ENCODE data around the gene CCNF. TPM values are rescaled to one million over a fixed set of nuclear protein-coding genes. Genes with fewer than 3 reads are reported as not detected.
A peak's percentile ranks its signal among the peaks of the same experiment; 100 is the strongest.

The CCNF gene
- total RNA-seq, 1 donor from 2014 or later: 27.8 TPM

- peaks cover 10% of the 10 kb centered on the region for H3K27me3 Mint-ChIP-seq
- no peak for DNase-seq (ENCODE audit: low spot score, unreplicated experiment)
- H3K4me3 Mint-ChIP-seq (ENCODE audit: low read depth): peak overlapping the region; percentile 74
Observed at GRCh38 chr16:2467528-2468232, 38.4 kb downstream of the CCNF start.

GRCh38 chr16:2468233-2468724 lies 39.0 kb downstream of the CCNF start:
- H3K27me3 Mint-ChIP-seq: peaks cover 16% of the 10 kb centered on the region
- peak overlapping the region; percentile 74 for H3K4me3 Mint-ChIP-seq (ENCODE audit: low read depth)
- H3K9me3 Mint-ChIP-seq (ENCODE audit: low read depth): no peaks in the 10 kb centered on the region
- no peaks in the 10 kb centered on the region for H3K36me3 Mint-ChIP-seq (ENCODE audit: insufficient read depth)
- H3K27ac Mint-ChIP-seq: peak overlapping the region; percentile 88
- peaks cover 9% of the 10 kb centered on the region for H3K4me1 Mint-ChIP-seq (ENCODE audit: low read depth)
- DNase-seq (ENCODE audit: low spot score, unreplicated experiment): no peak
- no peak for TF ChIP-seq CTCF (IDR thresholded peaks at IDR 0.05; ENCODE audit: unreplicated experiment)

More at GRCh38 chr16:2467528-2468232, 38.4 kb downstream of the CCNF start:
- no peak overlapping the region for H3K27ac Mint-ChIP-seq
- H3K9me3 Mint-ChIP-seq (ENCODE audit: low read depth): no peaks in the 10 kb centered on the region
- peaks cover 6% of the 10 kb centered on the region for H3K4me1 Mint-ChIP-seq (ENCODE audit: low read depth)
- no peaks in the 10 kb centered on the region for H3K36me3 Mint-ChIP-seq (ENCODE audit: insufficient read depth)
- peak; percentile 41 for TF ChIP-seq CTCF (IDR thresholded peaks at IDR 0.05; ENCODE audit: unreplicated experiment)

GRCh38 chr16:2468725-2469398 lies 39.6 kb downstream of the CCNF start:
- Mint-ChIP-seq H3K27ac (no peak overlapping the region), H3K27me3 (peaks cover 18% of the 10 kb centered on the region), H3K9me3 (ENCODE audit: low read depth) (no peaks in the 10 kb centered on the region), H3K4me3 (ENCODE audit: low read depth) (peak overlapping the region; percentile 74), H3K36me3 (ENCODE audit: insufficient read depth) (no peaks in the 10 kb centered on the region), H3K4me1 (ENCODE audit: low read depth) (peaks cover 11% of the 10 kb centered on the region)
- TF ChIP-seq CTCF (IDR thresholded peaks at IDR 0.05; ENCODE audit: unreplicated experiment): no peak
- DNase-seq (ENCODE audit: low spot score, unreplicated experiment): no peak

DNA sequence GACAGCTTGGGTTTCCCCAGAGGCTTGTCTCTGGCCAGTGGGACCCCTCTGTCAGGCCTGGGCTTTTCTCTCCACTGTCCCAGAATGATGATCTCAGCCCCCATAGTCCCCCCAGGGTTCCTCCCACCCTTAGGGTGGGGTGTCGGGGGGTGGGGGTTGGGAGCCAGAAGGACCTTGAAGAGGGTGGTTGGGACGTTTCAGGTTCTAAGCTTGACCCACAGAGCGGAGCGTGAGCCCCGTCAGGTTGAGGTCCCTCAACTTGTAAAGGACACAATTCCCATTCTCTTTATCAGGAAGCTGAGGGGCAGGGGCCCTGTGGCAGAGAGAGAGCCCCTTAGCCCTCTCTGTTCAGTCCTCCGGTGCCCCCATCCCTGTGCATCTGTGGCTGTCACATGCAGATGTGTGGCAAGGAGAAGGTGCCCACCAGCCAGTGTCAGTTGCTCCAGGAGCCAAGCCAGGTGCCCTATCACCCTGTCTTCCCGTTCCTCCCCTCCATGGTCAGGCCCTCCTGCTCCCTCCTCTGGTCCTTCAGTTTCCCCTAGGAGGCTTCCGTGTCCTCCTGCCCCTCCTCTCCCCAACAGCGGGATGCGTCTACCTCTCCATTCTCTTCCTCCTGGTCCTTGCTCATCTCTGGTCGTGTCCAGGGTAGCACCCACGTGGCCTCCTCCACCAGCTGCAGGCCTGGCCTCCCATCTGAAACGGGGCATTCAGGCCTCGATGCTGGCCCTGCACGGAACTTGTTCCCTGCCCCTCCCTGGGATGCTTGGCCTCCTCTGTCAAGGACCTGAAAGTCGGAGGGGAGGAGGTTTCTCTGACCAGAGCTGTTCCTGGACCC lies 40.4 kb downstream of the CCNF start:
- Mint-ChIP-seq H3K4me1 (ENCODE audit: low read depth) (peaks cover 11% of the 10 kb centered on the region), H3K27ac (no peak overlapping the region)

More for the DNA sequence above, 40.4 kb downstream of the CCNF start:
- DNase-seq (ENCODE audit: low spot score, unreplicated experiment): no peak
- Mint-ChIP-seq H3K4me3 (ENCODE audit: low read depth) (peak overlapping the region; percentile 38), H3K27me3 (peaks cover 18% of the 10 kb centered on the region), H3K9me3 (ENCODE audit: low read depth) (no peaks in the 10 kb centered on the region), H3K36me3 (ENCODE audit: insufficient read depth) (no peaks in the 10 kb centered on the region)
- TF ChIP-seq CTCF (IDR thresholded peaks at IDR 0.05; ENCODE audit: unreplicated experiment): no peak
